Keratinocyte (primary cell): Measurements from ENCODE around the gene SAMD10. TPM values are rescaled to one million over a fixed set of nuclear protein-coding genes. Genes with fewer than 3 reads are reported as not detected.

Experiments
- DNase-seq: peaks from one replicate; pipeline ENCODE4 v3.0.0-alpha.2; 2011; ENCODE audit warnings: low read depth, missing footprints, low spot score
- FAIRE-seq: peaks from 2 replicates; lab custom pipeline; 2011; peaks lifted over from hg19 to GRCh38; lab: Jason Lieb, UNC
- H2AFZ ChIP-seq: 2 replicates; pipeline ENCODE4 v1.6.0; 2012; ENCODE audit warnings: low read length, control low read depth, inconsistent platforms; ENCODE audit not compliant: control insufficient read depth
- H3K27ac ChIP-seq: 2 replicates; pipeline ENCODE4 v1.5.1; 2011; ENCODE audit warnings: low read length; ENCODE audit not compliant: control insufficient read depth, insufficient read depth
- H3K27me3 ChIP-seq: 3 replicates; pipeline ENCODE4 v1.6.0; 2011; ENCODE audit warnings: low read length; ENCODE audit not compliant: control insufficient read depth, insufficient read depth; ENCODE audit errors: extremely low read depth
- H3K36me3 ChIP-seq, 2 experiments: 2 replicates in 1 of 2; 3 replicates in 1 of 2; pipeline ENCODE4 v1.5.1; 2011; ENCODE audit warnings: low read length in 2 of 2, mild to moderate bottlenecking in 1 of 2; ENCODE audit not compliant: control insufficient read depth in 2 of 2, insufficient read depth in 2 of 2; ENCODE audit errors: extremely low read depth in 1 of 2
- H3K4me1 ChIP-seq: 3 replicates; pipeline ENCODE4 v1.5.1; 2011; ENCODE audit warnings: low read length; ENCODE audit not compliant: control insufficient read depth, insufficient read depth; ENCODE audit errors: extremely low read depth
- H3K4me2 ChIP-seq: 3 replicates; pipeline ENCODE4 v1.6.0; 2011; ENCODE audit warnings: low read depth, low read length; ENCODE audit not compliant: control insufficient read depth, insufficient read depth; ENCODE audit errors: extremely low read depth
- H3K4me3 ChIP-seq, 3 experiments: fragments of 200-600 bp in 1 of 3; sonication (generic) in 1 of 3; 2 replicates in 2 of 3; 3 replicates in 1 of 3; pipeline ENCODE4 v1.5.1; 2011 to 2016; ENCODE audit warnings: low read length in 3 of 3, mild to moderate bottlenecking in 3 of 3, control low read depth in 2 of 3, inconsistent platforms in 1 of 3, low read depth in 1 of 3, mixed read lengths in 1 of 3, mixed run types in 1 of 3, moderate library complexity in 1 of 3; ENCODE audit not compliant: control insufficient read depth in 2 of 3, insufficient read depth in 2 of 3; ENCODE audit errors: extremely low read depth in 1 of 3
- H3K79me2 ChIP-seq: 2 replicates; pipeline ENCODE4 v1.6.0; 2012; ENCODE audit warnings: low read length; ENCODE audit not compliant: control insufficient read depth, insufficient read depth
- H3K9ac ChIP-seq: 3 replicates; pipeline ENCODE4 v1.6.0; 2011; ENCODE audit warnings: low read length; ENCODE audit not compliant: control insufficient read depth, insufficient read depth; ENCODE audit errors: extremely low read depth
- H3K9me1 ChIP-seq: 3 replicates; pipeline ENCODE4 v1.6.0; 2011; ENCODE audit warnings: low read length; ENCODE audit not compliant: control insufficient read depth, insufficient read depth; ENCODE audit errors: extremely low read depth
- H3K9me3 ChIP-seq: 2 replicates; pipeline ENCODE4 v1.5.1; 2012; ENCODE audit warnings: low read depth, low read length; ENCODE audit not compliant: control insufficient read depth
- H4K20me1 ChIP-seq: 3 replicates; pipeline ENCODE4 v1.6.0; 2011; ENCODE audit warnings: low read length; ENCODE audit not compliant: control insufficient read depth, insufficient read depth; ENCODE audit errors: extremely low read depth
- CTCF ChIP-seq, 3 experiments: IDR thresholded peaks in 1 of 3; conservative IDR thresholded peaks in 1 of 3; optimal IDR thresholded peaks in 1 of 3; 2 replicates in 2 of 3; 3 replicates in 1 of 3; pipeline versions ENCODE3 to v1.5.1; 2011; ENCODE audit warnings: low read length in 3 of 3, mild to moderate bottlenecking in 3 of 3, moderate library complexity in 2 of 3, control low read depth in 1 of 3, inconsistent platforms in 1 of 3; ENCODE audit not compliant: insufficient read depth in 2 of 3; ENCODE audit errors: extremely low read depth in 1 of 3
- EZH2 ChIP-seq: IDR thresholded peaks from one replicate; pipeline ENCODE4 v1.6.1; 2012; ENCODE audit warnings: inconsistent platforms, mild to moderate bottlenecking, low read length, moderate library complexity
- dilution Hi-C: fragments of 300-500 bp; cut with MboI; formaldehyde crosslinking; loops from one replicate; pipeline ENCODE4 v1.7.0; 2020; ENCODE audit warnings: low sequenced_read_pairs; ENCODE audit not compliant: extremely low pct_ligation_motif_present
- polyA plus RNA-seq, 5 experiments: library from polyadenylated mRNA; depleted of rRNA in 3 of 5; stranded (reverse) in 3 of 5; stranded (forward) in 1 of 5; unstranded in 1 of 5; fragments of >200 nt; gene quantifications; 1 replicate in 1 of 5; 2 replicates in 3 of 5; 3 replicates in 1 of 5; pipeline versions ENCODE4 v1.2.1 to v1.2.3, GENCODE V29; 2011 to 2012; ENCODE audit warnings: missing spikeins in 2 of 5, low read depth in 1 of 5, low replicate concordance in 1 of 5

Gene SAMD10
- polyA plus RNA-seq, 1 donor (not counting 4 experiments of a cell fraction or from before 2014, with no cell fraction given), result 0.45 TPM

- Histone ChIP-seq H3K9me1 (no peaks in the 10 kb centered on the region), H3K27ac (peak overlapping the region; percentile 40), H3K4me3 (no peak overlapping the region), H3K9ac (no peak overlapping the region), H3K4me1 (peaks cover 13% of the 10 kb centered on the region), H3K27me3 (no peaks in the 10 kb centered on the region), H3K4me2 (no peak overlapping the region), H4K20me1 (peaks cover 7% of the 10 kb centered on the region), H3K79me2 (peaks cover 18% of the 10 kb centered on the region), H2AFZ (no peak overlapping the region), H3K9me3 (no peaks in the 10 kb centered on the region), H3K36me3 (peaks cover 25 to 28% of the 10 kb centered on the region in 2 experiments)
- TF ChIP-seq CTCF (optimal IDR thresholded peaks at IDR 0.05 in 1 of 3, IDR thresholded peaks at IDR 0.05 in 1 of 3, conservative IDR thresholded peaks at IDR 0.05 in 1 of 3; ENCODE audit: extremely low read depth in 1 of 3, insufficient read depth in 2 of 3, low read length in 3 of 3) (no peak), EZH2 (no peak)
- dilution Hi-C loops, result no loop called here
- DNase-seq, result peak; percentile 87
- FAIRE-seq, result no peak
Measured at GRCh38 chr20:63941282-63942081, 38.0 kb downstream of the SAMD10 start.

GRCh38 chr20:63940472-63941266 lies 38.8 kb downstream of the SAMD10 start:
- dilution Hi-C loops, result no loop called here
- no peak for FAIRE-seq
- peaks cover 30 to 36% of the 10 kb centered on the region in 2 experiments for H3K36me3 ChIP-seq

More at GRCh38 chr20:63940472-63941266, 38.8 kb downstream of the SAMD10 start:
- H3K4me2 ChIP-seq, result no peak overlapping the region
- H2AFZ ChIP-seq, result no peak overlapping the region
- no peak overlapping the region for H3K9ac ChIP-seq
- no peak overlapping the region for H3K27ac ChIP-seq
- no peak overlapping the region for H3K4me3 ChIP-seq
- no peaks in the 10 kb centered on the region for H3K9me1 ChIP-seq
- TF ChIP-seq EZH2 (no peak), CTCF (optimal IDR thresholded peaks at IDR 0.05 in 1 of 3, IDR thresholded peaks at IDR 0.05 in 1 of 3, conservative IDR thresholded peaks at IDR 0.05 in 1 of 3; ENCODE audit: extremely low read depth in 1 of 3, insufficient read depth in 2 of 3, low read length in 3 of 3) (no peak)
- no peak for DNase-seq
- H4K20me1 ChIP-seq, result peaks cover 7% of the 10 kb centered on the region
- peaks cover 17% of the 10 kb centered on the region for H3K79me2 ChIP-seq
- H3K27me3 ChIP-seq, result no peaks in the 10 kb centered on the region
- H3K9me3 ChIP-seq, result no peaks in the 10 kb centered on the region
- H3K4me1 ChIP-seq, result peaks cover 13% of the 10 kb centered on the region
